Measurements from ENCODE around the gene IGF2.

- TF ChIP-seq ZNF317 (CRISPR knock-in tag; IDR thresholded peaks at IDR 0.05; ENCODE audit: borderline replicate concordance, low read depth) (no peak), ATF3 (CRISPR knock-in tag; conservative IDR thresholded peaks at IDR 0.05) (no peak), CREB1 (CRISPR knock-in tag; IDR thresholded peaks at IDR 0.05) (no peak)
- TF ChIP-seq, protein P1, sequence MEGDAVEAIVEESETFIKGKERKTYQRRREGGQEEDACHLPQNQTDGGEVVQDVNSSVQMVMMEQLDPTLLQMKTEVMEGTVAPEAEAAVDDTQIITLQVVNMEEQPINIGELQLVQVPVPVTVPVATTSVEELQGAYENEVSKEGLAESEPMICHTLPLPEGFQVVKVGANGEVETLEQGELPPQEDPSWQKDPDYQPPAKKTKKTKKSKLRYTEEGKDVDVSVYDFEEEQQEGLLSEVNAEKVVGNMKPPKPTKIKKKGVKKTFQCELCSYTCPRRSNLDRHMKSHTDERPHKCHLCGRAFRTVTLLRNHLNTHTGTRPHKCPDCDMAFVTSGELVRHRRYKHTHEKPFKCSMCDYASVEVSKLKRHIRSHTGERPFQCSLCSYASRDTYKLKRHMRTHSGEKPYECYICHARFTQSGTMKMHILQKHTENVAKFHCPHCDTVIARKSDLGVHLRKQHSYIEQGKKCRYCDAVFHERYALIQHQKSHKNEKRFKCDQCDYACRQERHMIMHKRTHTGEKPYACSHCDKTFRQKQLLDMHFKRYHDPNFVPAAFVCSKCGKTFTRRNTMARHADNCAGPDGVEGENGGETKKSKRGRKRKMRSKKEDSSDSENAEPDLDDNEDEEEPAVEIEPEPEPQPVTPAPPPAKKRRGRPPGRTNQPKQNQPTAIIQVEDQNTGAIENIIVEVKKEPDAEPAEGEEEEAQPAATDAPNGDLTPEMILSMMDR (IDR thresholded peaks at IDR 0.05), result no peak
- TF ChIP-seq, protein P2, sequence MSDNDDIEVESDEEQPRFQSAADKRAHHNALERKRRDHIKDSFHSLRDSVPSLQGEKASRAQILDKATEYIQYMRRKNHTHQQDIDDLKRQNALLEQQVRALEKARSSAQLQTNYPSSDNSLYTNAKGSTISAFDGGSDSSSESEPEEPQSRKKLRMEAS (CRISPR knock-in tag; IDR thresholded peaks at IDR 0.05), result no peak
These were observed 10.5 kb downstream of the IGF2 start for GRCh38 chr11:2128511-2129307.
